Endothelial cell of umbilical vein (primary cell): ENCODE data around the gene SLC35D2. TPM values are rescaled to one million over a fixed set of nuclear protein-coding genes. Genes with fewer than 3 reads are reported as not detected.

Experiments
- BruUV-seq: library from RNA; stranded (reverse); fragments of 400-500 nt; replicated peaks from 2 replicates; lab custom pipeline; 2021; lab: Mats Ljungman, UMichigan
- CTCF ChIA-PET: fragments of 300-600, 350-600 bp; sonication (Branson Sonifier 250); formaldehyde crosslinking; loops from one replicate; lab custom pipeline; 2021; ENCODE audit warnings: antibody characterized with exemption, inconsistent platforms; lab: Charles Lee
- POLR2A ChIA-PET: fragments of 300-600, 350-600 bp; sonication (Branson Sonifier 250); formaldehyde crosslinking; loops from one replicate; lab custom pipeline; 2021; ENCODE audit warnings: antibody characterized with exemption, inconsistent platforms; lab: Charles Lee
- DNase-seq: peaks from one replicate; pipeline ENCODE4 v3.0.0-alpha.2; 2011; ENCODE audit warnings: low read depth, low spot score
- FAIRE-seq: peaks from 2 replicates; lab custom pipeline; 2011; peaks lifted over from hg19 to GRCh38; lab: Jason Lieb, UNC
- H2AFZ ChIP-seq: 2 replicates; pipeline ENCODE4 v1.6.0; 2012; ENCODE audit warnings: low read depth, low read length, control low read depth, inconsistent platforms
- H3K27ac ChIP-seq: 2 replicates; pipeline ENCODE4 v1.5.1; 2011; ENCODE audit warnings: low read depth, mild to moderate bottlenecking, control low read depth, low read length, moderate library complexity; ENCODE audit not compliant: insufficient read depth
- H3K27me3 ChIP-seq, 2 experiments: 2 replicates each; pipeline versions ENCODE4 v1.6.0 to v1.6.1; 2011; ENCODE audit warnings: low read length in 2 of 2, mixed read lengths in 1 of 2; ENCODE audit not compliant: control insufficient read depth in 2 of 2, insufficient read depth in 2 of 2
- H3K36me3 ChIP-seq, 2 experiments: 2 replicates in 1 of 2; 3 replicates in 1 of 2; pipeline ENCODE4 v1.5.1; 2011; ENCODE audit warnings: low read length in 2 of 2, mild to moderate bottlenecking in 1 of 2, moderate library complexity in 1 of 2; ENCODE audit not compliant: control insufficient read depth in 2 of 2, insufficient read depth in 2 of 2; ENCODE audit errors: extremely low read depth in 1 of 2
- H3K4me1 ChIP-seq: 3 replicates; pipeline ENCODE4 v1.5.1; 2011; ENCODE audit warnings: mild to moderate bottlenecking, low read length; ENCODE audit not compliant: control insufficient read depth, insufficient read depth; ENCODE audit errors: extremely low read depth
- H3K4me2 ChIP-seq: 2 replicates; pipeline ENCODE4 v1.6.1; 2011; ENCODE audit warnings: low read length, control low read depth, mixed read lengths; ENCODE audit not compliant: insufficient read depth
- H3K4me3 ChIP-seq, 3 experiments: fragments of 200-600 bp in 1 of 3; sonication (generic), shearing (Covaris generic) in 1 of 3; replicated peaks in 1 of 3; 2 replicates each; pipeline ENCODE4 v1.5.1; 2011 to 2016; ENCODE audit warnings: control low read depth in 3 of 3, low read length in 3 of 3, mild to moderate bottlenecking in 2 of 3, inconsistent platforms in 1 of 3, low read depth in 1 of 3, moderate library complexity in 1 of 3; ENCODE audit not compliant: insufficient read depth in 1 of 3
- H3K79me2 ChIP-seq: 2 replicates; pipeline ENCODE4 v1.6.0; 2012; ENCODE audit warnings: low read length, inconsistent platforms; ENCODE audit not compliant: control insufficient read depth, insufficient read depth
- H3K9ac ChIP-seq: replicated peaks from 2 replicates; pipeline ENCODE3; 2011; ENCODE audit warnings: low read length, control low read depth; ENCODE audit not compliant: insufficient read depth; ENCODE audit errors: extremely low read depth
- H3K9me1 ChIP-seq: replicated peaks from 3 replicates; pipeline ENCODE4 v1.6.0; 2011; ENCODE audit warnings: mild to moderate bottlenecking, low read length; ENCODE audit not compliant: control insufficient read depth, insufficient read depth; ENCODE audit errors: extremely low read depth
- H3K9me3 ChIP-seq: replicated peaks from 2 replicates; pipeline ENCODE4 v1.5.1; 2012; ENCODE audit warnings: low read length, inconsistent platforms; ENCODE audit not compliant: control insufficient read depth, insufficient read depth
- H4K20me1 ChIP-seq: replicated peaks from 2 replicates; pipeline ENCODE3; 2011; ENCODE audit warnings: mild to moderate bottlenecking, low read length; ENCODE audit not compliant: control insufficient read depth, insufficient read depth; ENCODE audit errors: extremely low read depth
- CTCF ChIP-seq, 2 donors: IDR thresholded peaks; 1 replicate in 1 of 2; 2 replicates in 1 of 2; pipeline ENCODE4 v1.5.1; 2011; ENCODE audit warnings: low read length in 2 of 2, mild to moderate bottlenecking in 2 of 2, moderate library complexity in 2 of 2, control low read depth in 1 of 2, inconsistent platforms in 1 of 2, low read depth in 1 of 2; ENCODE audit not compliant: insufficient read depth in 1 of 2; ENCODE audit errors: extremely low read depth in 1 of 2
- GATA2 ChIP-seq: IDR thresholded peaks from 2 replicates; pipeline ENCODE4 v1.7.0; 2011; ENCODE audit warnings: low read depth, mild to moderate bottlenecking, moderate library complexity, mixed read lengths, low read length; ENCODE audit not compliant: insufficient read length, insufficient read depth
- POLR2A ChIP-seq: IDR thresholded peaks from 2 replicates; pipeline ENCODE4 v1.6.1; 2012; ENCODE audit warnings: low read depth, mild to moderate bottlenecking, control low read depth, low read length
- dilution Hi-C: fragments of 300-500 bp; cut with MboI; formaldehyde crosslinking; loops from one replicate; pipeline ENCODE4 v1.15.0; 2019; ENCODE audit warnings: low sequenced_read_pairs; ENCODE audit not compliant: extremely low pct_ligation_motif_present
- intact Hi-C: fragments of 100-400 bp; cut with micrococcal nuclease; formaldehyde crosslinking; loops from one replicate; pipeline ENCODE4 v1.10.0; 2022
- polyA plus RNA-seq, 4 experiments: library from polyadenylated mRNA; depleted of rRNA in 3 of 4; stranded (reverse) in 3 of 4; unstranded in 1 of 4; fragments of >200 nt; gene quantifications; 2 replicates each; pipeline versions ENCODE4 v1.2.1 to v1.2.3, GENCODE V29; 2011 to 2012; ENCODE audit warnings: missing spikeins in 1 of 4
- total RNA-seq: library from RNA; stranded (reverse); gene quantifications from 2 replicates; pipeline ENCODE4 v1.2.3, GENCODE V29; 2021

The SLC35D2 gene
- total and polyA plus RNA-seq, 2 donors (not counting 3 experiments of a cell fraction or from before 2014, with no cell fraction given): 21.1 to 29.9 TPM

- no peak for FAIRE-seq
- intact Hi-C loops: loop anchor here (5.0 kb wide), 1 partner anchor 248 kb away; no protein-coding TSS in a partner anchor
Measured at GRCh38 chr9:96318921-96319565, 64.5 kb downstream of the SLC35D2 start.

More at GRCh38 chr9:96318921-96319565, 64.5 kb downstream of the SLC35D2 start:
- Histone ChIP-seq H3K4me1 (no peaks in the 10 kb centered on the region), H3K27me3 (no peaks in the 10 kb centered on the region), H3K27ac (no peak overlapping the region), H3K36me3 (no peaks in the 10 kb centered on the region), H4K20me1 (no peaks in the 10 kb centered on the region), H3K4me3 (no peak overlapping the region), H3K9ac (no peak overlapping the region), H3K79me2 (no peaks in the 10 kb centered on the region), H3K9me1 (no peaks in the 10 kb centered on the region), H2AFZ (no peak overlapping the region), H3K9me3 (no peaks in the 10 kb centered on the region), H3K4me2 (no peak overlapping the region)
- POLR2A ChIA-PET: no interaction called here
- CTCF ChIA-PET: interaction anchor here (1.6 kb wide), 1 partner anchor 87 kb away, joined by 6 read pairs; no protein-coding TSS in a partner anchor
- no peak for DNase-seq
- dilution Hi-C loops: no loop called here
- BruUV-seq: no TSS peak
- TF ChIP-seq GATA2 (no peak), CTCF (IDR thresholded peaks at IDR 0.05; ENCODE audit: extremely low read depth in 1 of 2, insufficient read depth in 1 of 2, low read depth in 1 of 2, low read length in 2 of 2) (no peak), POLR2A (no peak)
